T-helper 2 cell treated with Interferon-gamma antibody and Interleukin-4, amounts not matched to agents 5 μg/mL and 100 μg/mL, for 36 hours (primary cell): ENCODE data around the gene LAMA3.
A peak's percentile ranks its signal among the peaks of the same experiment; 100 is the strongest.

Experiments used
- DNase-seq: peaks from one replicate; pipeline ENCODE4 v3.0.0; 2021; ENCODE audit warnings: low spot score
- H3K27ac Mint-ChIP-seq: one replicate; pipeline ENCODE4 v1.8.0; 2021; ENCODE audit warnings: mild to moderate bottlenecking, mixed read lengths
- H3K27me3 Mint-ChIP-seq: one replicate; pipeline ENCODE4 v1.8.0; 2021; ENCODE audit warnings: low read depth, mixed read lengths
- H3K36me3 Mint-ChIP-seq: one replicate; pipeline ENCODE4 v1.8.0; 2021; ENCODE audit warnings: low read depth, mixed read lengths
- H3K4me1 Mint-ChIP-seq: one replicate; pipeline ENCODE4 v1.8.0; 2021; ENCODE audit warnings: low read depth, mixed read lengths
- H3K4me3 Mint-ChIP-seq: one replicate; pipeline ENCODE4 v1.8.0; 2022; ENCODE audit warnings: mild to moderate bottlenecking, moderate library complexity, mixed read lengths
- H3K9me3 Mint-ChIP-seq: one replicate; pipeline ENCODE4 v1.8.0; 2021; ENCODE audit warnings: mixed read lengths

Gene LAMA3

GRCh38 chr18:23966909-23967308 lies 277.7 kb downstream of the LAMA3 start:
- peak overlapping the region; percentile 8 for H3K4me3 Mint-ChIP-seq
- no peaks in the 10 kb centered on the region for H3K9me3 Mint-ChIP-seq
- peaks cover 22% of the 10 kb centered on the region for H3K27me3 Mint-ChIP-seq
- H3K36me3 Mint-ChIP-seq: no peaks in the 10 kb centered on the region
- peak overlapping the region; percentile 26 for H3K27ac Mint-ChIP-seq
- no peak for DNase-seq
- peaks cover 41% of the 10 kb centered on the region for H3K4me1 Mint-ChIP-seq

- Mint-ChIP-seq H3K4me3 (peak overlapping the region; percentile 25), H3K4me1 (peaks cover 44% of the 10 kb centered on the region), H3K36me3 (no peaks in the 10 kb centered on the region), H3K27ac (no peak overlapping the region), H3K27me3 (peaks cover 23% of the 10 kb centered on the region), H3K9me3 (no peaks in the 10 kb centered on the region)
- DNase-seq: peak; percentile 17
Measured at GRCh38 chr18:23967321-23968089, 278.3 kb downstream of the LAMA3 start.

- no peak for DNase-seq
- Mint-ChIP-seq H3K9me3 (no peaks in the 10 kb centered on the region), H3K4me1 (peaks cover 45% of the 10 kb centered on the region), H3K27ac (no peak overlapping the region), H3K4me3 (no peak overlapping the region), H3K27me3 (peaks cover 21% of the 10 kb centered on the region), H3K36me3 (no peaks in the 10 kb centered on the region)
Measured at GRCh38 chr18:23968638-23969604, 279.7 kb downstream of the LAMA3 start.

GRCh38 chr18:23969664-23970063 lies 280.4 kb downstream of the LAMA3 start:
- H3K27ac Mint-ChIP-seq: no peak overlapping the region
- DNase-seq: no peak
- no peak overlapping the region for H3K4me3 Mint-ChIP-seq
- H3K27me3 Mint-ChIP-seq: peaks cover 28% of the 10 kb centered on the region
- peaks cover 40% of the 10 kb centered on the region for H3K4me1 Mint-ChIP-seq
- H3K36me3 Mint-ChIP-seq: no peaks in the 10 kb centered on the region
- H3K9me3 Mint-ChIP-seq: no peaks in the 10 kb centered on the region

- peaks cover 3% of the 10 kb centered on the region for H3K36me3 Mint-ChIP-seq
- peaks cover 35% of the 10 kb centered on the region for H3K27me3 Mint-ChIP-seq
- peak; percentile 24 for DNase-seq
- H3K27ac Mint-ChIP-seq: peak overlapping the region; percentile 79
- peaks cover 36% of the 10 kb centered on the region for H3K4me1 Mint-ChIP-seq
- peak overlapping the region; percentile 44 for H3K4me3 Mint-ChIP-seq
- no peaks in the 10 kb centered on the region for H3K9me3 Mint-ChIP-seq
Measured at GRCh38 chr18:23970161-23971096, 281.2 kb downstream of the LAMA3 start.

- Mint-ChIP-seq H3K4me3 (no peak overlapping the region), H3K4me1 (peaks cover 33% of the 10 kb centered on the region), H3K27me3 (peaks cover 37% of the 10 kb centered on the region), H3K36me3 (peaks cover 3% of the 10 kb centered on the region), H3K27ac (no peak overlapping the region), H3K9me3 (no peaks in the 10 kb centered on the region)
- DNase-seq: no peak
Measured at GRCh38 chr18:23971097-23971440, 281.8 kb downstream of the LAMA3 start.

- Mint-ChIP-seq H3K9me3 (peaks cover 6% of the 10 kb centered on the region), H3K27ac (no peak overlapping the region), H3K4me1 (peaks cover 31% of the 10 kb centered on the region), H3K27me3 (peaks cover 43% of the 10 kb centered on the region), H3K36me3 (peaks cover 3% of the 10 kb centered on the region), H3K4me3 (no peak overlapping the region)
- DNase-seq: no peak
Measured at GRCh38 chr18:23971666-23972230, 282.5 kb downstream of the LAMA3 start.

GRCh38 chr18:23972453-23972852 lies 283.2 kb downstream of the LAMA3 start:
- Mint-ChIP-seq H3K4me1 (peaks cover 24% of the 10 kb centered on the region), H3K27ac (peak overlapping the region; percentile 7), H3K4me3 (no peak overlapping the region), H3K9me3 (peaks cover 10% of the 10 kb centered on the region), H3K36me3 (peaks cover 6% of the 10 kb centered on the region), H3K27me3 (peaks cover 48% of the 10 kb centered on the region)
- peak; percentile 46 for DNase-seq

- H3K36me3 Mint-ChIP-seq: peaks cover 6% of the 10 kb centered on the region
- H3K4me3 Mint-ChIP-seq: no peak overlapping the region
- no peak for DNase-seq
- H3K27me3 Mint-ChIP-seq: peaks cover 49% of the 10 kb centered on the region
- H3K4me1 Mint-ChIP-seq: peaks cover 7% of the 10 kb centered on the region
- no peak overlapping the region for H3K27ac Mint-ChIP-seq
- H3K9me3 Mint-ChIP-seq: peaks cover 10% of the 10 kb centered on the region
Measured at GRCh38 chr18:23977103-23977502, 287.9 kb downstream of the LAMA3 start.

GRCh38 chr18:23977719-23978483 lies 288.6 kb downstream of the LAMA3 start:
- Mint-ChIP-seq H3K27ac (peak overlapping the region; percentile 1), H3K36me3 (peaks cover 6% of the 10 kb centered on the region), H3K27me3 (peaks cover 50% of the 10 kb centered on the region), H3K9me3 (peaks cover 10% of the 10 kb centered on the region), H3K4me3 (no peak overlapping the region), H3K4me1 (peaks cover 2% of the 10 kb centered on the region)
- DNase-seq: no peak

GRCh38 chr18:23981369-23981980 lies 292.2 kb downstream of the LAMA3 start:
- H3K4me3 Mint-ChIP-seq: no peak overlapping the region
- H3K27ac Mint-ChIP-seq: no peak overlapping the region
- H3K36me3 Mint-ChIP-seq: peaks cover 5% of the 10 kb centered on the region
- H3K27me3 Mint-ChIP-seq: peaks cover 31% of the 10 kb centered on the region
- no peak for DNase-seq
- H3K4me1 Mint-ChIP-seq: peaks cover 2% of the 10 kb centered on the region
- peaks cover 16% of the 10 kb centered on the region for H3K9me3 Mint-ChIP-seq
